ENCODE results near the gene CTDSPL. TPM values are rescaled to one million over a fixed set of nuclear protein-coding genes. Genes with fewer than 3 reads are reported as not detected.
A peak's percentile ranks its signal among the peaks of the same experiment; 100 is the strongest.

Gene CTDSPL
- total RNA-seq, 1 experiment from 2014 or later: 7.7 TPM

GRCh38 chr3:37862903-37863815 lies 1.5 kb downstream of the CTDSPL start:
- Histone ChIP-seq H3K27me3 (no peaks in the 10 kb centered on the region), H3K36me3 (no peaks in the 10 kb centered on the region), H3K27ac (no peak overlapping the region), H3K4me3 (peak overlapping the region; percentile 65), H3K9me3 (replicated peaks) (no peaks in the 10 kb centered on the region), H3K4me1 (no peaks in the 10 kb centered on the region)
- DNase-seq: peak in 1 of 2 experiments; percentile 19

GRCh38 chr3:37863949-37864822 lies 2.5 kb downstream of the CTDSPL start:
- no peaks in the 10 kb centered on the region for H3K27me3 ChIP-seq
- H3K4me1 ChIP-seq: no peaks in the 10 kb centered on the region
- no peak overlapping the region for H3K4me3 ChIP-seq
- no peak overlapping the region for H3K27ac ChIP-seq
- H3K36me3 ChIP-seq: no peaks in the 10 kb centered on the region
- DNase-seq: peak in 1 of 2 experiments; percentile 28
- H3K9me3 ChIP-seq (replicated peaks): no peaks in the 10 kb centered on the region

- Histone ChIP-seq H3K4me3 (no peak overlapping the region), H3K27ac (no peak overlapping the region), H3K9me3 (replicated peaks) (no peaks in the 10 kb centered on the region), H3K4me1 (no peaks in the 10 kb centered on the region), H3K27me3 (no peaks in the 10 kb centered on the region), H3K36me3 (no peaks in the 10 kb centered on the region)
- no peak for DNase-seq
These were observed 3.2 kb downstream of the CTDSPL start for GRCh38 chr3:37864904-37865303.

- Histone ChIP-seq H3K27ac (no peak overlapping the region), H3K4me3 (no peak overlapping the region), H3K4me1 (no peaks in the 10 kb centered on the region), H3K9me3 (replicated peaks) (no peaks in the 10 kb centered on the region), H3K27me3 (no peaks in the 10 kb centered on the region), H3K36me3 (no peaks in the 10 kb centered on the region)
- DNase-seq: no peak
These were observed 5.5 kb downstream of the CTDSPL start for GRCh38 chr3:37867144-37867543.

- H3K27ac ChIP-seq: no peak overlapping the region
- H3K9me3 ChIP-seq (replicated peaks): no peaks in the 10 kb centered on the region
- no peaks in the 10 kb centered on the region for H3K36me3 ChIP-seq
- no peaks in the 10 kb centered on the region for H3K4me1 ChIP-seq
- DNase-seq: no peak
- H3K4me3 ChIP-seq: no peak overlapping the region
- no peaks in the 10 kb centered on the region for H3K27me3 ChIP-seq
These were observed 10.2 kb downstream of the CTDSPL start for GRCh38 chr3:37871858-37872257.

GRCh38 chr3:37872413-37873160 lies 10.9 kb downstream of the CTDSPL start:
- H3K27ac ChIP-seq: no peak overlapping the region
- DNase-seq: no peak

GRCh38 chr3:37876279-37876678 lies 14.6 kb downstream of the CTDSPL start:
- no peak overlapping the region for H3K4me3 ChIP-seq
- no peak for DNase-seq
- no peaks in the 10 kb centered on the region for H3K4me1 ChIP-seq
- H3K9me3 ChIP-seq (replicated peaks): no peaks in the 10 kb centered on the region
- no peaks in the 10 kb centered on the region for H3K36me3 ChIP-seq
- no peaks in the 10 kb centered on the region for H3K27me3 ChIP-seq
- no peak overlapping the region for H3K27ac ChIP-seq

More at GRCh38 chr3:37872413-37873160, 10.9 kb downstream of the CTDSPL start:
- Histone ChIP-seq H3K4me1 (no peaks in the 10 kb centered on the region), H3K27me3 (no peaks in the 10 kb centered on the region), H3K36me3 (no peaks in the 10 kb centered on the region), H3K4me3 (no peak overlapping the region), H3K9me3 (replicated peaks) (no peaks in the 10 kb centered on the region)

- Histone ChIP-seq H3K36me3 (no peaks in the 10 kb centered on the region), H3K4me1 (no peaks in the 10 kb centered on the region), H3K27ac (no peak overlapping the region), H3K27me3 (no peaks in the 10 kb centered on the region), H3K9me3 (replicated peaks) (no peaks in the 10 kb centered on the region), H3K4me3 (no peak overlapping the region)
- no peak for DNase-seq
These were observed 21.0 kb downstream of the CTDSPL start for GRCh38 chr3:37882711-37883110.

GRCh38 chr3:37885814-37886213 lies 24.1 kb downstream of the CTDSPL start:
- H3K36me3 ChIP-seq: no peaks in the 10 kb centered on the region
- no peaks in the 10 kb centered on the region for H3K9me3 ChIP-seq (replicated peaks)
- H3K27ac ChIP-seq: no peak overlapping the region
- no peak for DNase-seq
- H3K4me1 ChIP-seq: no peaks in the 10 kb centered on the region
- no peaks in the 10 kb centered on the region for H3K27me3 ChIP-seq
- no peak overlapping the region for H3K4me3 ChIP-seq

- no peak overlapping the region for H3K4me3 ChIP-seq
- H3K36me3 ChIP-seq: no peaks in the 10 kb centered on the region
- H3K27ac ChIP-seq: no peak overlapping the region
- no peaks in the 10 kb centered on the region for H3K9me3 ChIP-seq (replicated peaks)
- no peak for DNase-seq
- H3K4me1 ChIP-seq: no peaks in the 10 kb centered on the region
- H3K27me3 ChIP-seq: no peaks in the 10 kb centered on the region
These were observed 24.7 kb downstream of the CTDSPL start for GRCh38 chr3:37886395-37886794.

GRCh38 chr3:37887062-37887461 lies 25.4 kb downstream of the CTDSPL start:
- H3K4me3 ChIP-seq: no peak overlapping the region
- H3K4me1 ChIP-seq: no peaks in the 10 kb centered on the region
- no peak for DNase-seq
- no peaks in the 10 kb centered on the region for H3K9me3 ChIP-seq (replicated peaks)
- no peaks in the 10 kb centered on the region for H3K27me3 ChIP-seq
- H3K36me3 ChIP-seq: no peaks in the 10 kb centered on the region
- no peak overlapping the region for H3K27ac ChIP-seq

- no peak for DNase-seq
- no peaks in the 10 kb centered on the region for H3K27me3 ChIP-seq
- peaks cover 5% of the 10 kb centered on the region; the same call in 1 of the 2 replicates for H3K4me1 ChIP-seq
These were observed 26.1 kb downstream of the CTDSPL start for GRCh38 chr3:37887824-37888223.

GRCh38 chr3:37888421-37888820 lies 26.7 kb downstream of the CTDSPL start:
- H3K27me3 ChIP-seq: no peaks in the 10 kb centered on the region

More at GRCh38 chr3:37887824-37888223, 26.1 kb downstream of the CTDSPL start:
- Histone ChIP-seq H3K9me3 (replicated peaks) (no peaks in the 10 kb centered on the region), H3K36me3 (no peaks in the 10 kb centered on the region), H3K27ac (no peak overlapping the region), H3K4me3 (no peak overlapping the region)

GRCh38 chr3:37890522-37890921 lies 28.8 kb downstream of the CTDSPL start:
- Histone ChIP-seq H3K4me1 (peaks cover 13% of the 10 kb centered on the region; the same call in 1 of the 2 replicates), H3K36me3 (no peaks in the 10 kb centered on the region), H3K27me3 (no peaks in the 10 kb centered on the region), H3K27ac (no peak overlapping the region), H3K4me3 (no peak overlapping the region), H3K9me3 (replicated peaks) (no peaks in the 10 kb centered on the region)
- no peak for DNase-seq

More at GRCh38 chr3:37888421-37888820, 26.7 kb downstream of the CTDSPL start:
- no peak overlapping the region for H3K4me3 ChIP-seq
- DNase-seq: no peak
- H3K27ac ChIP-seq: no peak overlapping the region
- H3K9me3 ChIP-seq (replicated peaks): no peaks in the 10 kb centered on the region
- no peaks in the 10 kb centered on the region for H3K36me3 ChIP-seq
- H3K4me1 ChIP-seq: peaks cover 11% of the 10 kb centered on the region; the same call in 1 of the 2 replicates
